NCI-H446 (cell line): ENCODE measurements around the gene GABRD.

Experiments used
- DNase-seq, 2 experiments: peaks; one replicate each; lab custom pipeline; 2025; lab: John Stamatoyannopoulos, UW

Gene GABRD

GRCh38 chr1:2053784-2054376 is 34.7 kb downstream of the GABRD start:
- no peak for DNase-seq

- no peak for DNase-seq
Measured at GRCh38 chr1:2054560-2054959, 35.4 kb downstream of the GABRD start.

- DNase-seq, result no peak
Measured at GRCh38 chr1:2055911-2056575, 36.9 kb downstream of the GABRD start.

GRCh38 chr1:2056955-2057590 is 37.9 kb downstream of the GABRD start:
- no peak for DNase-seq

GRCh38 chr1:2059290-2059953 is 40.3 kb downstream of the GABRD start:
- DNase-seq, result no peak

- DNase-seq, result no peak
Measured at GRCh38 chr1:2060072-2060471, 40.9 kb downstream of the GABRD start.

DNA sequence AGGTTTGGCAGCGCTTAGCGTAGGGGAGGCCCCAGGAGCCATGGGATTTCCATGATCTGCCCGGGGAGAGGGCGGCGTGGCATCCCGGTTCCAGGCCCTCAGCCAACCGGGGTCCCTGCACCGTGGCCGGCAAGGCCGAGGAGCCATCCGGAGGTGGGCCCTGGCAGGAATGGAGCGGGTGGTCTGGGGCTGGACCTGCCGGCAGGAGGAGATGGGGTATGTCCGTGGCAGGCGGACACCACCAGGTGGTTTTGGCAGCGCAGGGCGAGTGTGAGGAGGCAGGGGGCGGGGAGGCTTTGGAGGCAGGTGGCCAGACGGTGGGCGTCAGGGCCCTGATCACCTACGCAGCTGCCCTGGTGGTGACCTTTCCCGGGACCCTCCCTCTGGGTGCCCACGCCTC is 41.4 kb downstream of the GABRD start:
- DNase-seq, result no peak

- DNase-seq, result no peak
Measured at GRCh38 chr1:2061065-2061778, 42.1 kb downstream of the GABRD start.

- DNase-seq, result no peak
Measured at GRCh38 chr1:2065699-2066098, 46.6 kb downstream of the GABRD start.

DNA sequence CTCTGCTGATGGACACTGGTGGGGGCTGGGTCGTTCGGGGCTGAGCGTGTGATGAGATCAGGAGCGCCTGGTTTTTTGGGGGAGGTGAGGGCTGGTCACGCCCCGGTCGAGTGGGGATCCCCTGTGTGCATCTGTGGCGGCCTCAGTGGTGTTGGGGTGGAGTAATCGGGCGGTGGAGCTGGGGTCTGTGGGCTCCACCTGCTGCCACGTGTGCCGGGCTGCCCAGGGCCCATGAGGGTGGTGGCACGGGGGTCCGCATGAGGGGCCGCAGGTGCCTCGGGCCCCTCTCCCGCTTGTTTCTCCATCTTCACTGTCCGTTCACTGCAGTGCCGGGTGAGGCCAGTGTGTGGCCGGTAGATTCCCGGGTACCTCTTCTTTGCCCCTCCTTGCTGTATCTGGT is 48.2 kb downstream of the GABRD start:
- no peak for DNase-seq

GRCh38 chr1:2067981-2068380 is 48.8 kb downstream of the GABRD start:
- DNase-seq, result no peak

DNA sequence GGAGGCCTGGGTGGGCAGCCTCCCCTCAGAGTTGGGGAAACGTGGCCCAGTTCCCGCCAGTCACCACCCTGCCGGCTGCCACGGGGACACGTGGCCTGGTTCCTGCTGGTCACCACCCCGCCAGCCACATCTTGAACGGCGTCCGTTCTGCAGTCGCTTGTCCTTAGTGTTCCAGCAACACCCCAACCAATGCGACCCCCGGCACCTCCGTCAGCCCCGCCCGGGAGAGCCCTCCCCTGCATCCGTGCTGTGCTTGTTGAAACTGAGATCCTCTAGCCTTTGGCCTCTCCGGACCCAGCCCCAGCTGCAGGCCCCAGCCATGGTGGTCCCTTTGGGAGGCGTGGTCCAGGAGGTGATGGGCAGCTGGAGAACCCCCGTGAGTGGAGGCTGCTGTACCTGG is 49.8 kb downstream of the GABRD start:
- DNase-seq, result no peak

GRCh38 chr1:2070016-2070415 is 50.9 kb downstream of the GABRD start:
- no peak for DNase-seq

DNA sequence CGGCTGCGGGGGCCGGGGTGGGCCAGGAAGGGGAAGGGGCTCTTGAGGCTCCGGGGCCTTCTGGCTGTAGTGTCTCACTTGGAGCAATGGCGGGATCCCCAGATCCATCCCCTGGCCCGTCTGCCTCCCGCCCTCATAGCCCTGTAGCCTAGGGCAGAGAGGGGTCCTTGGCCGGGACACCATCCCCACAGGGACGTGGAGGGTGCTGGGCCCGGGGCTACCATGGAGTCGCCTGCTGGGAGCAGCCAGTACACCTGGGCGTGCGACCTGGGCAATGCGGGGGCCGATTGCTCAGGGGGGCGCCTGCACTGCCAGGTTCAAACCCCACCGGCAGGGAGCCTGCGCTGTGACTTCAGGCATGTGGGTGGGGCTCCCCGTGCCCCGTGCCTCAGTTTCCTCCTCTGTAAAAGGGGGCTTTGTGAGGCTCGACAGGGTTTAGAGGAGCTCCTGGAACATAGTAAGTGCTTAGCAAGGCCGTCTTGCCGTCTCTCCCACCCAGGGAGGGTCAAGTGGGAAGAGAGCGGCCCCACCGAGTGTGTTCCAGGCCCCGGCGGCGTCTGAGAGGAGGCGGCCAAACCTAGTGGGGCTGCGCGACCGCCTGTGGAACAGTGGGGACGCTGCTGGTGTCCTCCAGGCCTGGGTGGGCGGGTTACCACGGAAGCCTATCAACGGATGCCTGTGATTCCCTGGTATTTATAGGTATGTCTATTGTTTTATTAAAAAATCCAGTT is 51.8 kb downstream of the GABRD start:
- DNase-seq, result no peak

GRCh38 chr1:2072109-2072806 is 53.1 kb downstream of the GABRD start:
- no peak for DNase-seq

GRCh38 chr1:2072891-2073290 is 53.7 kb downstream of the GABRD start:
- DNase-seq, result no peak

- no peak for DNase-seq
Measured at GRCh38 chr1:2073382-2074230, 54.5 kb downstream of the GABRD start.

- no peak for DNase-seq
Measured at GRCh38 chr1:2074396-2074795, 55.3 kb downstream of the GABRD start.

DNA sequence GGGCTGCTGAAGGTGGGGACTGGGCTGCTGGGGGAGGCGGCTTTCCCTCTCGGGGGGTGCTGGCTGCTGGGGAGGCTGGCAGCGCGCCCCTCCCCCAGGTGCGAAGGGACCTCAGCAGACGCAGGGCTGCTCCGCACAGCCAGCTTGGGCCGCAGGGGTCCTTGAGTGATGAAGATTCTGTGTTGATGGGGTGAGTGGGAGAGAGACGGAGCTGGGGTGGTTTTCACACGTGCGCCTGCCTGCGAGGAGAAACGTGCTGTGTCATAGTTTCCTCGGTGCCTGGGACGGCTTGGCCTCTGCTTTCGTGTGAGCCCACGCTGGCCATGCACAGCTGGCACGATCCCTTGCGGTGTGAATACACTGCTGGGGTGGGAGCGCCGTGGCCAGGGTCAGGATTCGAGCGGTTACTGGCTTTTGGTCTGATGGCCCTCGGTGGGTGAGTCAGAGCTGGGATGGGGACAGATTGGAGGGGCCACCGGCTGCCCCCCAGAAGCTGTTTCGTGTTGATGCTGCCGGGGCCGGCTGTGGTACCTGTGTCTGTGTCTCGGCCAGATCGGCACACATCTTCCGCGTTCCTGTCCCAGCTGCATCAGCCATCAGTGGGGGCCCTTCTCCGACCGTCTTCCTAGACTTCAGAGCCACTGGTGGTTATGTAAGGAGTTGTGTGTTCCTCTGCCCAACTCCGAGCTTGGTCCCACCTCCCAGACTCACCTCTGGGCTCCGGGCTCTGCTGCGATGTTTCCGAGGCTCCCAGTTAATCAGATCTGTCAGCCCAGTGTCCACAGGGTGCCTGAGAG is 56.0 kb downstream of the GABRD start:
- DNase-seq, result no peak
